Brain microvascular endothelial cell (primary cell): ENCODE data around the gene IGFLR1.

Source experiments
- DNase-seq: peaks from one replicate; pipeline ENCODE4 v3.0.0-alpha.2; 2020
- H3K27ac ChIP-seq: fragments of 250-450 bp; sonication (Bioruptor Pico); 2 replicates; pipeline ENCODE4 v1.5.1; 2020; ENCODE audit warnings: mild to moderate bottlenecking, moderate library complexity
- H3K27me3 ChIP-seq: fragments of 250-450 bp; sonication (Bioruptor Pico); replicated peaks from 2 replicates; pipeline ENCODE4 v1.5.1; 2020; ENCODE audit warnings: mild to moderate bottlenecking
- H3K36me3 ChIP-seq: fragments of 250-450 bp; sonication (Bioruptor Pico); replicated peaks from 2 replicates; pipeline ENCODE4 v1.5.1; 2020; ENCODE audit warnings: mild to moderate bottlenecking
- H3K4me3 ChIP-seq: 2 replicates; pipeline ENCODE4 v1.5.1; 2011; ENCODE audit warnings: low read depth, mild to moderate bottlenecking, control low read depth, low read length, moderate library complexity
- in situ Hi-C: cut with HindIII; loops from 2 replicates; pipeline ENCODE4 v1.10.0; 2017; ENCODE audit warnings: low sequenced_read_pairs, low pct_ligation_motif_present
- TF ChIP-seq, protein P1 (sequence below): IDR thresholded peaks from 2 replicates; pipeline ENCODE4 v1.5.1; 2011; ENCODE audit warnings: low read depth, mild to moderate bottlenecking, moderate library complexity, low read length, control low read depth, inconsistent platforms; ENCODE audit errors: missing control alignments

Gene IGFLR1

GRCh38 chr19:35729763-35730162 lies 12.5 kb downstream of the IGFLR1 start:
- no peak for DNase-seq
- Histone ChIP-seq H3K36me3 (peaks cover 87% of the 10 kb centered on the region), H3K4me3 (no peak overlapping the region), H3K27me3 (no peaks in the 10 kb centered on the region), H3K27ac (no peak overlapping the region)
- in situ Hi-C loops, result no loop called here
- TF ChIP-seq, protein P1, sequence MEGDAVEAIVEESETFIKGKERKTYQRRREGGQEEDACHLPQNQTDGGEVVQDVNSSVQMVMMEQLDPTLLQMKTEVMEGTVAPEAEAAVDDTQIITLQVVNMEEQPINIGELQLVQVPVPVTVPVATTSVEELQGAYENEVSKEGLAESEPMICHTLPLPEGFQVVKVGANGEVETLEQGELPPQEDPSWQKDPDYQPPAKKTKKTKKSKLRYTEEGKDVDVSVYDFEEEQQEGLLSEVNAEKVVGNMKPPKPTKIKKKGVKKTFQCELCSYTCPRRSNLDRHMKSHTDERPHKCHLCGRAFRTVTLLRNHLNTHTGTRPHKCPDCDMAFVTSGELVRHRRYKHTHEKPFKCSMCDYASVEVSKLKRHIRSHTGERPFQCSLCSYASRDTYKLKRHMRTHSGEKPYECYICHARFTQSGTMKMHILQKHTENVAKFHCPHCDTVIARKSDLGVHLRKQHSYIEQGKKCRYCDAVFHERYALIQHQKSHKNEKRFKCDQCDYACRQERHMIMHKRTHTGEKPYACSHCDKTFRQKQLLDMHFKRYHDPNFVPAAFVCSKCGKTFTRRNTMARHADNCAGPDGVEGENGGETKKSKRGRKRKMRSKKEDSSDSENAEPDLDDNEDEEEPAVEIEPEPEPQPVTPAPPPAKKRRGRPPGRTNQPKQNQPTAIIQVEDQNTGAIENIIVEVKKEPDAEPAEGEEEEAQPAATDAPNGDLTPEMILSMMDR, result no peak

DNA sequence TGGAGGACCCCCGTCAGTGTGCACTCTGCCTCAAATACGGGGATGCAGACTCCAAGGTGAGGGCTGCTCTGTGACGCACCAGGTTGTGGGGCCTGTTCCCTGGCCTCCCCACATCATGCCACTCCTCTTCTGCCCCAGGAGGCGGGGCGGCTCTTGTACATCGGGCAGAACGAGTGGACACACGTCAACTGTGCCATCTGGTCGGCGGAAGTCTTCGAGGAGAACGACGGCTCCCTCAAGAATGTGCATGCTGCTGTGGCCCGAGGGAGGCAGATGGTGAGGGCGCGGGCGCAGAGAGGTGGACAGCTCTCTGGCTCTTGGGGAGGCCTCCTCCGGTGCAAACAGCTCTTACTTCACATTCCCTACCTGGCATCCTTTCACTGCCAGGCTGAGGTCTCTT lies 13.2 kb downstream of the IGFLR1 start:
- DNase-seq, result no peak
- in situ Hi-C loops, result no loop called here

GRCh38 chr19:35727956-35728706 lies 14.1 kb downstream of the IGFLR1 start:
- H3K36me3 ChIP-seq, result peaks cover 87% of the 10 kb centered on the region
- in situ Hi-C loops, result no loop called here
- no peak for DNase-seq
- H3K27ac ChIP-seq, result no peak overlapping the region
- TF ChIP-seq, protein P1, result no peak
- no peaks in the 10 kb centered on the region for H3K27me3 ChIP-seq
- H3K4me3 ChIP-seq, result no peak overlapping the region

More for the DNA sequence above, 13.2 kb downstream of the IGFLR1 start:
- TF ChIP-seq, protein P1, result no peak
- Histone ChIP-seq H3K27ac (no peak overlapping the region), H3K27me3 (no peaks in the 10 kb centered on the region), H3K36me3 (peaks cover 86% of the 10 kb centered on the region), H3K4me3 (no peak overlapping the region)

GRCh38 chr19:35727053-35727955 lies 14.9 kb downstream of the IGFLR1 start:
- TF ChIP-seq, protein P1, result no peak
- in situ Hi-C loops, result no loop called here
- no peaks in the 10 kb centered on the region for H3K27me3 ChIP-seq
- no peak for DNase-seq
- H3K4me3 ChIP-seq, result no peak overlapping the region
- no peak overlapping the region for H3K27ac ChIP-seq
- H3K36me3 ChIP-seq, result peaks cover 89% of the 10 kb centered on the region

DNA sequence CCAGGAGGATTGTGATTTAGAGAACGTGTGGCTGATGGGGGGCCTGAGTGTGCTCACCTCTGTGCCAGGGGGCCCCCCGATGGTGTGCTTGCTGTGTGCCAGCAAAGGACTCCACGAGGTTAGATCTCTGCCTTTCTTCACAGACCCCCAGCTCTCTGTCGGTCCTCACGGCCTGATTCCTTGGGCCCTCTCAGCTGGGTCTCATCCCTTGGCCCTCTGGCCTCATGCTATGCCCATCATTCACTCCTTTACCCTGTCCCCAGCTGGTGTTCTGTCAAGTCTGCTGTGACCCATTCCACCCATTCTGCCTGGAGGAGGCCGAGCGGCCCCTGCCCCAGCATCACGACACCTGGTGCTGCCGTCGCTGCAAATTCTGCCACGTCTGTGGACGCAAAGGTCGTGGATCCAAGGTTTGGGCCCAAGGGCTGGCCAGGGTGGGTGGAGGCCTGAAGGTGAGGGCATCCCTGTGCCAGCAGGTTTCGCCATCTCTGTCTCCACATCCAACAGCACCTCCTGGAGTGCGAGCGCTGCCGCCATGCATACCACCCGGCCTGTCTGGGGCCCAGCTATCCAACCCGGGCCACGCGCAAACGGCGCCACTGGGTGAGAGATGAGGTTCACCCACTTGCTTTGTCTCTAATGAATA lies 16.9 kb downstream of the IGFLR1 start:
- Histone ChIP-seq H3K36me3 (peaks cover 82% of the 10 kb centered on the region), H3K27me3 (no peaks in the 10 kb centered on the region), H3K27ac (no peak overlapping the region), H3K4me3 (no peak overlapping the region)
- TF ChIP-seq, protein P1, result no peak
- in situ Hi-C loops, result no loop called here
- no peak for DNase-seq
